Measurements from ENCODE around the gene TPM2.

The TPM2 gene

DNA sequence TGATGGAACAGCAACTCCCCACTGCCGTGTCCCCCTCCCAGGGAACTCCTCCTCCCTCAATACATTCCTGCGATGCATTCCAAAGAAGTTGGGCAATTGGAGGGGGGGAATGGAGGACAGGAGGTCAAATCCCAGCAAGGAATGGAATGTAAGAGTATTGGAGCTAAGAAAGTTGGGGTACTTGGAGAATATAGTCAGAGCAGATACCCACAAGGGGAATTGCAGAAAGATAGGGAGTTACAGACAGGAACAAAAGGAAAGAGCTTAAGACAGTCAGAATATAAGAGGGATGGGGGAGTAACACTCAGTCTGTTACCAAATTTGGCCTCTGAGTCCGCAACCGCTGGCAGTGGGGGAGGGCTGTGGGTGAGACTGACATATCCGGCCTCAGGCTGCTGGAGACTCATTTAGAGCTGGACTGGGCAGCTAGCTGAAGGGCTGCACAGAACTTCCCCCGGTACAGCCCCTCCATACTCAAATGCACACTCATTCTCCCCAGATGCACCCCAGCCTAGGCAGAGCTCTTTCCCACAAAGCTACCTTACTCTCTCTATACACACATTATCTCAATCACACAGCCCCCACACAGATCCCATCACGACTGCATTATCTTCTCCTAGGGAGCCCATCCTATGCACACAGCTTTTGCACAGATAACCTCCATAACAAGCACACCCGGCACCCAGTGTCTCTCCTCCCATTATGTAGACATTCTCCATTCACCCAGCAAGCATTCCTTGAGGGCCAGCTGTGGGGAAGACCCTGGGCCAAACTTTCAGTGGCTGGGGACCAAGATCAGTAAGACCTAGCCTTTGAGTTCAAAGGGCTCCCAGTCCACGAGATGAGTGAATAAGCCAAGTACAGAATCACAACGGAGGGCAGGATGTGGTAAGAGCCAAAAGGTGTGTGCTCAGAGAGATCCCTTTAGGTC is 38.6 kb upstream of the TPM2 start:
- Mint-ChIP-seq H3K27ac (no peak overlapping the region), H3K9me3 (no peaks in the 10 kb centered on the region), H3K4me3 (no peak overlapping the region), H3K36me3 (ENCODE audit: low read depth) (peaks cover 10% of the 10 kb centered on the region), H3K4me1 (ENCODE audit: low read depth) (peaks cover 8% of the 10 kb centered on the region), H3K27me3 (no peaks in the 10 kb centered on the region)
- intact Hi-C loops (cut with micrococcal nuclease): no loop called here

DNA sequence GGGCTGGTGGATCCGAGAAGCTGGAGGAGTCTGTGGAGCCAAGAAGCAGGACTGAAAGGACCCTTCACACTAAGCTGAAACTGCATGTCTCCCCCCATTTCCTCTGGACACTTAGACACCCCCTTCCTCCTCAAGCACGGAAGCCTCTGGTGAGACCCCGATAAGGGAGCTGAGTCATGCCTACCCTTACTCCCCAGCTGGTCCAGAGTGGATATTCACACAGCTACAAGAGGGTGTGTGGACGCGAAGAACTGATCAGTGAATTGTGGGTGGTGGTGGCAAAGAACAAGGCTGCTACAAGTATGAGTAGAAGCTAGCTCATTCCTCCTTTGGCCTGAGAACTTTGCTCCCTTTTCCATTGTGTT is 37.9 kb upstream of the TPM2 start:
- no peaks in the 10 kb centered on the region for H3K27me3 Mint-ChIP-seq
- no peak overlapping the region for H3K27ac Mint-ChIP-seq
- H3K4me1 Mint-ChIP-seq (ENCODE audit: low read depth): peaks cover 2% of the 10 kb centered on the region
- no peaks in the 10 kb centered on the region for H3K9me3 Mint-ChIP-seq
- intact Hi-C loops (cut with micrococcal nuclease): no loop called here
- peaks cover 10% of the 10 kb centered on the region for H3K36me3 Mint-ChIP-seq (ENCODE audit: low read depth)
- no peak overlapping the region for H3K4me3 Mint-ChIP-seq

DNA sequence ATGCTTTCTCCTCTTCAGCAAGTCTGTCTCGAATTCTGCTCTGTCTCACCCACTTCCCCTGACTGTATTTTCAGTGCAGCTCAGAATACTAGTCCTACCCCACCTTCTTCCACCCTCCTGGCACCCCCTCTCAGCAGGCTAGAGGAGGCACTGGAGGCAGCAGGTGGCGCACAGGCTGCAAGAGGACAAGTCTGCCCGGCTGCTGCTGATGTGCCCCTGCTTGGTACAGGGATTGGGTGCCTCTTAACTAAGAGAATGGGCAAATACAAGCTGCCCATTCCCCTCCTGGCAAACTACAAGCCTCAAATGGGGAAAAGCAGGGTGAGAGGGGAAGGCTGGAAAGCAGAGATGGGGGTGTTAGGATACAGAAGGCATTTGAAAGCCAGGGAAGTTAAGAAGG is 37.2 kb upstream of the TPM2 start:
- H3K27ac Mint-ChIP-seq: no peak overlapping the region
- intact Hi-C loops (cut with micrococcal nuclease): no loop called here

DNA sequence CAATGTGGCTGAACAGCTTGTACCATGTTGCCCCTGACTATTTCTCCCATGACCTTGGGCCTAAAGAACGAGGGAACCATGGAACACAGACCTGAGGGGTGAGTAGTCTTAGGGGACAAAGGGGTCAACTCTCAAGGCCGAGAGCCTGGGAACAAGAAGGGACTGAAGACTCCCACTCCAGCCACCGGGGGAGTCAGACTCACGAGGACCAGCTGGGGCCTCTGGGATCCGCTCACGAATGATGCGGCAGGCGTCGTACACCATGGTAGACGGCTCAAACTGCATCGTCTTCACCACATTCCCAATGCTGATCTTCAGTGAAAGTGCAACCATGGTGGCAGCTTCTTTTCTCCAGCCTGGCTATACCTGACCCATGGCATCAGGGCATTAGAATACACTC is 35.6 kb upstream of the TPM2 start:
- intact Hi-C loops (cut with micrococcal nuclease): no loop called here
- Mint-ChIP-seq H3K27ac (no peak overlapping the region), H3K36me3 (ENCODE audit: low read depth) (no peaks in the 10 kb centered on the region), H3K9me3 (no peaks in the 10 kb centered on the region), H3K27me3 (no peaks in the 10 kb centered on the region), H3K4me1 (ENCODE audit: low read depth) (peaks cover 11% of the 10 kb centered on the region), H3K4me3 (no peak overlapping the region)

More for the DNA sequence above, 37.2 kb upstream of the TPM2 start:
- Mint-ChIP-seq H3K4me3 (peak overlapping the region; percentile 41), H3K36me3 (ENCODE audit: low read depth) (peaks cover 9% of the 10 kb centered on the region), H3K27me3 (no peaks in the 10 kb centered on the region), H3K9me3 (no peaks in the 10 kb centered on the region), H3K4me1 (ENCODE audit: low read depth) (peaks cover 5% of the 10 kb centered on the region)

DNA sequence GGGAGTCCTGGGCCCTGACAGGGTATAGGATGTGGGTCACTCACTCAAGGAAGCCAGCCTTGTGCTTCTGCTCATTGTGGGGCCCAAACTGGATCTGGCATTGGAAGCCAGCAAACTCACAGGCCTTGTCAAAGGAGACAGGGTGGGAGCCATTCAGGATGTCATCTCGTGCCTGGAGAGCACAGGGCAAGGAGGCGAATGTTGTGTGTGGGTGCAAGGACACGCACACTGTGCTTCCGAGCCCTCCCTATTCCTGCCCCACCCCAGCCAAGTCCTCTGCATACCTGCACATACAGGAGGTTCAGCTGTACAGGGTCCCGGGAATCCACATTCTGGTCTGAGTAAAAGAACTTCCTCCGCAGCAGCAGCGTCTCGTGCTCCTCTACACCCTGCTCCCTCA is 34.2 kb upstream of the TPM2 start:
- Mint-ChIP-seq H3K4me3 (no peak overlapping the region), H3K27me3 (no peaks in the 10 kb centered on the region), H3K36me3 (ENCODE audit: low read depth) (no peaks in the 10 kb centered on the region), H3K4me1 (ENCODE audit: low read depth) (peaks cover 21% of the 10 kb centered on the region), H3K9me3 (no peaks in the 10 kb centered on the region), H3K27ac (no peak overlapping the region)
- intact Hi-C loops (cut with micrococcal nuclease): no loop called here

DNA sequence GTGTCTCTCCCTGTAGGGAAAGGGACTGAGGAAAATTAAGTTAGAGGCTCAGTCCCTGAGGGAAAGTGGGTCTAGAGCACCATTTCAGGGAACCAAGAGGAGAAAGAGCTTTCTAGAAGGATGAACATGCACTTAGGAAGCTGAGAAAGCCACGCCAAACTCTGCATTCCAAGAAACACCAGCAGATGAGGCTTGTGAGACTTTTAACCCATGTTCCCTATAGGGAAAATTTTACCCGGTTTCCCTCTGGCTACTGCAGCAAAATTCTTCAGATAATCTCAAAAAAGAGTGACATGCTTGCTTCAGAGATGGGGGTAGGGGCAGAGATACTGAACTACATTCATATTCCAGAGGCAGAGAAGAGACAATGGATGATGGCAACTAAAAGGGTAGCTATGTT is 33.7 kb upstream of the TPM2 start:
- Mint-ChIP-seq H3K36me3 (ENCODE audit: low read depth) (no peaks in the 10 kb centered on the region), H3K27ac (no peak overlapping the region), H3K9me3 (no peaks in the 10 kb centered on the region), H3K27me3 (no peaks in the 10 kb centered on the region), H3K4me1 (ENCODE audit: low read depth) (peaks cover 22% of the 10 kb centered on the region), H3K4me3 (no peak overlapping the region)
- intact Hi-C loops (cut with micrococcal nuclease): no loop called here

DNA sequence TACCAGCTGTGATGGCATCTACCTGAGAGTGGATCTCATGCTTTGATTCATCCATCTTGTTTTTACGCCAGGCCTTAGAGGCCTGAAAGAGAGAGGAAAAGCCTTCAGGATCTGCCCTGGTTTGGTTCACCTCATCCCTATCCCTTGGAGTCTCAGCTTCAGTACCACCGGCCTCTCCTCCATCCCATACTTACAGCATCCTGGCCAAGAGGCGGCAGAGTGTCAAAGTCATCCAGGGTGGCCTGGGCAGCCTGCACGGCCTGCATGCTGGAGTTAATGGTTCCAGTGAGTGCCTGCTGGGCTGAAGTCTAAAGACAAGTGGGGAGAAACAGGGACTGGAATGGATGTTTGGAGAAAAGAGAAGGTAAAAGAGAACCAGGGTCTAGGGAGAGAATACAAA is 29.8 kb upstream of the TPM2 start:
- H3K27ac Mint-ChIP-seq: no peak overlapping the region
- H3K36me3 Mint-ChIP-seq (ENCODE audit: low read depth): no peaks in the 10 kb centered on the region
- H3K27me3 Mint-ChIP-seq: no peaks in the 10 kb centered on the region
- no peak overlapping the region for H3K4me3 Mint-ChIP-seq
- H3K4me1 Mint-ChIP-seq (ENCODE audit: low read depth): peaks cover 22% of the 10 kb centered on the region
- intact Hi-C loops (cut with micrococcal nuclease): no loop called here
- H3K9me3 Mint-ChIP-seq: no peaks in the 10 kb centered on the region

DNA sequence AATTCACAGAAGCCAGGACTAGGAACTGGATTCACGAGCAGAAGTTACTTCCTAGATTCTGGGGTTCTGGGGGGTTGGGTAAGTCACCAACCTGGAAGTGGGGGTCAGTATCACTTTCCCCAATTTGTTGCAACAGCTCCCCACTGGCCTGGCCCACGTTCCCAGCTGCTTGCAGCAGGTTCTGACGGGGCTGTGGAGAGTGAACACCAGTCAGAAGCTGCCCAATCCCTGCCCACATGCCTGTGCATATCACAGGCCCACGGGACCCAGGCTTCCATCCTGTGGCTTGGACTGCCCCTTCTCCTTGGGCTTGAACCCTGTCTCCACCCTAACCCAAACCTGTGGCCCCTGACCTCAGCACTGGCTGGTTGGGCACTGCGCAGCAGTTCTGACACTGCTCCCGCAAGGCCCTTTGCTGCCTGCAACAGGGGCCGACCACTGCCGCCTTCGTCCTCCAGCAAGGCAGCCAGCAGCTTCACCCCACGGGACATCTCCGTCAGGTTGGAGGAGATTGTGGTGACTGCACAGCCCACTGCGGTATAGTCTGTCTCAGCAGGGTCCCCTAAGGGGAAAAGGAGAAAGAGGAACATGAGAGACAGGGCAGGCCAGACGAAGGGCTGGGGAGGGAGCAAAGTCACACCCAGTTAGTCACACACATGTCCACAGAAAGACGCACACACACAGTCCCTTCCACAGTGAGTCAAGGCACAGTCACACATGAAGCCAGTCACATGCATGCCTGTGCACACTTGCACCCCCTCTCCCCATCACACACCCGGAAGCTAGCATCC is 29.2 kb upstream of the TPM2 start:
- H3K4me3 Mint-ChIP-seq: no peak overlapping the region
- intact Hi-C loops (cut with micrococcal nuclease): no loop called here
- H3K9me3 Mint-ChIP-seq: no peaks in the 10 kb centered on the region
- no peaks in the 10 kb centered on the region for H3K36me3 Mint-ChIP-seq (ENCODE audit: low read depth)
- peaks cover 22% of the 10 kb centered on the region for H3K4me1 Mint-ChIP-seq (ENCODE audit: low read depth)
- no peaks in the 10 kb centered on the region for H3K27me3 Mint-ChIP-seq
- no peak overlapping the region for H3K27ac Mint-ChIP-seq

DNA sequence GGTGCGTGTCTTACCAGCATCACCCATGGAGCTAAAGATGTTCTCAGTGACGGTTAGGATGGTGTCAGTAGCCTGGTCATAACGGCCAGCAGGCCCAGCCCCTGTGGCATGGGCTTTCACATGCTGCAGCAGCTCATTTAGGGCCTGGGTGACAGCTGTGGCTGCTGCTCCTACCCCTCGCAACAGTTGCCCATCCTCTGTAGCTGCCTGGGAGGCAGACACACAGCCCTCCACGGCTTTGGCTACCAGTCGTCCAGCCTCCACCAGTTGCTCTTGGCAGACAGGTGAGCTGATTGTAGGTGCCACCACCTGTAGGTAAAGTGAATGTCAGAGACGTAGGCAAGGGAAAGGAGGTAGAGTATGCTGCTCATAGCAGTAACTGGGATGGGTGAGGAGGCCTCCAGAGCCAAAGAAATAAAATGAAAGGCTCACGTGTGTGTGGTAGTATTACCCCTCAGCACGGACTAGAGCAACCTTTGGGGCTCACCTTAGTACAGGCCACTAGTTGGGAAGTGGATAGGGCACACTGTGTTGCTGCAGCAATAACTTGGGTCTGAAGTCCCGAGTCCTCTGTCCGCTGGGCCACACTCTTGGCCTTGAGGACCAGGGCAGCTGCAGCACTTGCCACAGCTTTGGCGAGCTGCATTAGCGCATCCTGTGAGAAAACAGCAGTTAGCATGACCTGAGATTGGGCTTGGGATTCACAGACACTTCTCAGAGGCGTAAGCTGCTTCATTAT is 27.6 kb upstream of the TPM2 start:
- Mint-ChIP-seq H3K4me1 (ENCODE audit: low read depth) (peaks cover 21% of the 10 kb centered on the region), H3K27me3 (no peaks in the 10 kb centered on the region), H3K9me3 (no peaks in the 10 kb centered on the region), H3K27ac (no peak overlapping the region), H3K4me3 (no peak overlapping the region), H3K36me3 (ENCODE audit: low read depth) (no peaks in the 10 kb centered on the region)
- intact Hi-C loops (cut with micrococcal nuclease): no loop called here

DNA sequence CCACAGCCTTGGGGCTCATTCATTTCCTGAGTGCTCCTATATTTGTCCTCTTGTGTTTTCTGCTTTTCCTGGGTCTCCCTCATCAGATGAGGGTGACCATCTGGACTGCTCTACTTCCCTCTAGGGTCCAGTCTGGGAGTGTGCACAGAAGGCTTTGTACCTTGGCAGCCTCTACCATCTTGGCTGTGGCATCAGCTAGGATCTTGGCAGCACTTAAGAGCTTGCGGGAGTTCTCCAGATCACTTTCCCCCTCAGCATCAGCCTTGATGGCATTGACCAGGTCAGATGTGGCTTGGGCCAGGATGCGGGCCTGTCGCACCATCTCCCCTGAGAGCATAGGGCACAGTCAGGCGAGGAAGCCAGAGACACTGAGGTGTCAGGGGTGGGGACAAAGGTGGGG is 26.5 kb upstream of the TPM2 start:
- no peaks in the 10 kb centered on the region for H3K9me3 Mint-ChIP-seq
- intact Hi-C loops (cut with micrococcal nuclease): no loop called here
- no peak overlapping the region for H3K27ac Mint-ChIP-seq
- H3K4me1 Mint-ChIP-seq (ENCODE audit: low read depth): peaks cover 11% of the 10 kb centered on the region
- no peaks in the 10 kb centered on the region for H3K36me3 Mint-ChIP-seq (ENCODE audit: low read depth)
- no peak overlapping the region for H3K4me3 Mint-ChIP-seq
- no peaks in the 10 kb centered on the region for H3K27me3 Mint-ChIP-seq

DNA sequence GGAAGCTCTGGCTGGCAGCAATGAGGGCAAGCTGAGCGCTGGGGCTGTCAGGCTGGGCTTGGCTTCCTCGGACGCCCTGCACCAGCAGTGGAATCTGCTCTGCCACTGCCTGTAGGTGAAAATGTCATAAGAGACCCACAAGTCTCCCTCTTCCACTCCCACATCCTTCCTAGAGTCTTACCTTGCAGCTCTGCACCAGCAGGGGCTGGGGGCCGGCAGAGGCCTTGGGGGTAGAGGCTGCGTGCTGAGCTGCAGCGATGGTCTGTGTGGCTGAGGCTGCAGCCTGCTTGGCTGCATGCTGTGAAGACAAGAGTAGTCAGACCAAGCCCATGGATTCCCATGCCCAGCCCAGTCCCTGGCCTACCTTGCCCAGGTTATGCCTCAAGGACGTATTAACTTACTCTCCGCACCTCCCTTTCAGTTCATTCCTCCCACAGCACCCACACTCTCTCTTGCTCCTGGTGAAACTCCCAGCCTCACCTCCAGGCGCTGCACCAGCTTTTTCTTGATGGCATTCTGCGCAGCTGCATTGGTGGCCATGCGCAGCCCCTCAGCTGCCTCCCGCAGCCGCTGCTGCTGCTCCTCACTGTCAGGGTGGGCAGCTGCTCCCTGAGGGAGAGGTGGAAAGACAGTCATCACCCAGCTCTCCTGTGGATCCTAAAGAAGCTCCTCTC is 25.0 kb upstream of the TPM2 start:
- H3K4me1 Mint-ChIP-seq (ENCODE audit: low read depth): peaks cover 9% of the 10 kb centered on the region
- no peak overlapping the region for H3K27ac Mint-ChIP-seq
- H3K36me3 Mint-ChIP-seq (ENCODE audit: low read depth): no peaks in the 10 kb centered on the region
- intact Hi-C loops (cut with micrococcal nuclease): no loop called here
- H3K27me3 Mint-ChIP-seq: no peaks in the 10 kb centered on the region
- H3K9me3 Mint-ChIP-seq: no peaks in the 10 kb centered on the region
- no peak overlapping the region for H3K4me3 Mint-ChIP-seq

DNA sequence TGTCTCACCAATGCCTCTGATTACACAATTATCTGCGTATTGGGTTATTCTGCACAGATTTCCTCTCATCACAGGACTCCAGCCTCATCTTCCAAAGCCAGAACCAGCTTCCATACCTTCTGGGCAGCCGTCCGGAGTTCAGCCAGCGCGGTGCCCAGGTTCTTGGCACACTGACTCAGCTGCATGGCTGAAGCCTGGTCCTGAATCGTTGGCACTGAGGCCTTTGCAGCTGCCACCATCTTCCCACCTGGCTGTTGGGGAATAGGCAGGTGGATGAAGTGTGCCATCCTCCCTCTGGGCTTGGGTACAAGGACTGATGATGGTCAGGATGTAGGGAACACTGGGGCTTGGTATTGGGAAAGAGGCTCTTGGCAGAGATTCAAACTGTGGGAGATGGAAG is 24.4 kb upstream of the TPM2 start:
- intact Hi-C loops (cut with micrococcal nuclease): no loop called here
- Mint-ChIP-seq H3K4me1 (ENCODE audit: low read depth) (peaks cover 3% of the 10 kb centered on the region), H3K27ac (no peak overlapping the region), H3K9me3 (no peaks in the 10 kb centered on the region), H3K4me3 (no peak overlapping the region), H3K36me3 (ENCODE audit: low read depth) (no peaks in the 10 kb centered on the region), H3K27me3 (no peaks in the 10 kb centered on the region)

DNA sequence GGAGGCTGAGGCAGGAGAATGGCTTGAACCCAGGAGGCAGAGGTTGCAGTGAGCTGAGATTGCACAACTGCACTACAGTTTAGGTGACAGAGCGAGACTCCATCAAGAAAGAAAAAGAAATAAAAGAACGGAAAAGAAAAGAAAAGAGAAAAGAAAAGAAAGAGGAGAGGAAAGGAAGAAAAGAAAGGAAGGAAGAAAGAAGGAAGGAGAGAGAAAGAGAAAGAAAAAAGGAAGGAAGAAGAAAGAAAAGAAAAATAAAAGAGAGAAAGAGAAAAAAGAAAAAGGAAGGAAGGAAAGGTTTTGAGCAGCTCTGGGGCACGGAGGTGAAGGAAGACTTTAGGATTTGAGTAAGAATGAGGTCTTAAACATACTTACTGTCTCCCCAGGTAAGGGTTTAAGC is 23.9 kb upstream of the TPM2 start:
- no peaks in the 10 kb centered on the region for H3K36me3 Mint-ChIP-seq (ENCODE audit: low read depth)

More for the DNA sequence above, 23.9 kb upstream of the TPM2 start:
- Mint-ChIP-seq H3K4me3 (no peak overlapping the region), H3K9me3 (no peaks in the 10 kb centered on the region), H3K27me3 (no peaks in the 10 kb centered on the region), H3K27ac (no peak overlapping the region), H3K4me1 (ENCODE audit: low read depth) (no peaks in the 10 kb centered on the region)
- intact Hi-C loops (cut with micrococcal nuclease): no loop called here
